SK-N-MC (cell line): ENCODE measurements around the gene RIPK3.

Experiments used
- DNase-seq: peaks from one replicate; pipeline ENCODE4 v3.0.0-alpha.2; 2011; ENCODE audit warnings: low read depth, low spot score
- H3K27ac ChIP-seq: fragments of 200-600 bp; sonication (generic); 2 replicates; pipeline ENCODE4 v1.5.1; 2016; ENCODE audit warnings: mixed run types
- H3K36me3 ChIP-seq: fragments of 200-600 bp; sonication (generic); 2 replicates; pipeline ENCODE4 v1.6.1; 2017; ENCODE audit warnings: antibody characterized with exemption, low read length, mixed read lengths; ENCODE audit not compliant: insufficient read depth
- H3K4me3 ChIP-seq: fragments of 200-600 bp; sonication (generic); 2 replicates; pipeline ENCODE4 v1.5.1; 2016
- H3K9ac ChIP-seq: fragments of 200-600 bp; sonication (generic); 2 replicates; pipeline ENCODE4 v1.8.0; 2017; ENCODE audit warnings: mixed run types, mixed read lengths; ENCODE audit not compliant: insufficient read length
- H3K9me3 ChIP-seq: fragments of 200-600 bp; sonication (generic); 2 replicates; pipeline ENCODE4 v1.6.1; 2017; ENCODE audit warnings: low read depth, mild to moderate bottlenecking, antibody characterized with exemption, low read length, moderate library complexity, mixed read lengths
- EZH2 ChIP-seq: fragments of 200-600 bp; sonication (generic); IDR thresholded peaks from one replicate; pipeline ENCODE4 v1.6.1; 2017; ENCODE audit warnings: antibody characterized with exemption
- FOXP2 ChIP-seq: optimal IDR thresholded peaks from 2 replicates; pipeline ENCODE3; 2011; ENCODE audit warnings: mild to moderate bottlenecking, moderate library complexity; ENCODE audit not compliant: insufficient read depth; ENCODE audit errors: extremely low read length, control extremely low read depth
- POLR2AphosphoS5 ChIP-seq: IDR thresholded peaks from 2 replicates; pipeline ENCODE4 v1.6.1; 2012; ENCODE audit warnings: mild to moderate bottlenecking, low read depth, low read length, borderline replicate concordance

The RIPK3 gene

GRCh38 chr14:24366413-24366720, 26.6 kb upstream of the RIPK3 start:
- Histone ChIP-seq H3K4me3 (peak overlapping the region; percentile 96), H3K9ac (peak overlapping the region; percentile 79), H3K9me3 (no peaks in the 10 kb centered on the region), H3K36me3 (no peaks in the 10 kb centered on the region; the same call in 1 of the 2 replicates), H3K27ac (peak overlapping the region; percentile 97)
- TF ChIP-seq EZH2 = no peak
- peak; percentile 58; the same call in 1 of the 2 replicates for TF ChIP-seq POLR2AphosphoS5
- no peak for TF ChIP-seq FOXP2
- DNase-seq = no peak

DNA sequence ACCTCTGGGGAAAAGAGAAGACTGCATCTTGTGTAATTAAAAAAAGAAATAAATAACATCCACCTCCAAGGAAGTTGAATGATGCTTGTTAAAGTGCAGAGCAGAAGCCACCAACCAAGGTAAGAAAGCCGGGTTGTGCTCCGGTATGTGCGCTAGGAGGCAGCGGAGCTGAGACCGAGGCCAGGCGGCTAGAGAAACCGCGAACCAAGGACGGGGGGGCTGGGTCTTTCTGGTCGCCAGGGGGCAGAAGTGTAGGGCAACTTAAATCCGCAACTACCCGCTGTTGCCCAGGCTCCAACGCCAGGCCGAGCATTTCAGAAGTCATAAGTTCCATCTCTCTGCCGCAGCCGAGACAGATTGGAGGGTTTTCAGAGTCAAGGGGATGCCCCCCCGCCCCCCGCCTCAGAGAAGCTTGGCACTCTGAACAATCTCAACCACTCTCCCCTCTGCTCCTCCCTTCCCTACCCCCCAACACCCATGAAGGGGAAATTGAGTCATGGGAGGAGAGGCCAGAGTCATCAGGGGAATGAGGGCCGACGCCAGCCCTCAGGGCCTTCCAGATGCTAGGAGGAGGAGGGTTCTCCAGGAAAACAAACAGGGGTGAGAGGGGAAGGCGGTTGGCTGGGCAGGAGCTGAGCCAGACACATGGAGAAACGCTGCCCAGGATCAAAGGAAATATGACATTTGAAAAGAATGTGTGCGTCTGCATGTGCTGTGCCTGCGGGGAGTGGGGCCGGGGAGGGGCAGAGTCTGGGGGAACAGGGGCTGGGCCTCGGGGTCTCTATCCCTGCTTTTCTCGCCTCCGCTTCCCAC, 26.0 kb upstream of the RIPK3 start:
- Histone ChIP-seq H3K36me3 (no peaks in the 10 kb centered on the region; the same call in 1 of the 2 replicates), H3K27ac (peak overlapping the region; percentile 97), H3K9ac (peak overlapping the region; percentile 79), H3K4me3 (peak overlapping the region; percentile 96), H3K9me3 (no peaks in the 10 kb centered on the region)
- no peak for DNase-seq
- TF ChIP-seq FOXP2 = no peak
- TF ChIP-seq POLR2AphosphoS5 = no peak
- no peak for TF ChIP-seq EZH2

- no peak overlapping the region for H3K9ac ChIP-seq
- TF ChIP-seq POLR2AphosphoS5 = no peak
- no peak for TF ChIP-seq EZH2
- no peak for TF ChIP-seq FOXP2
- H3K4me3 ChIP-seq = no peak overlapping the region
- H3K9me3 ChIP-seq = no peaks in the 10 kb centered on the region
- H3K36me3 ChIP-seq = no peaks in the 10 kb centered on the region
- H3K27ac ChIP-seq = peak overlapping the region; percentile 63; the same call in 1 of the 2 replicates
- DNase-seq = no peak
These were observed 25.1 kb upstream of the RIPK3 start for GRCh38 chr14:24364841-24365240.

- H3K27ac ChIP-seq = no peak overlapping the region
- DNase-seq = no peak
- no peak overlapping the region for H3K4me3 ChIP-seq
- no peaks in the 10 kb centered on the region for H3K36me3 ChIP-seq
- no peak overlapping the region for H3K9ac ChIP-seq
- no peak for TF ChIP-seq POLR2AphosphoS5
- TF ChIP-seq EZH2 = no peak
- no peak for TF ChIP-seq FOXP2
- no peaks in the 10 kb centered on the region for H3K9me3 ChIP-seq
These were observed 23.6 kb upstream of the RIPK3 start for GRCh38 chr14:24363401-24363800.

- TF ChIP-seq POLR2AphosphoS5 = no peak
- TF ChIP-seq EZH2 = no peak
- TF ChIP-seq FOXP2 = no peak
- no peak overlapping the region for H3K9ac ChIP-seq
- H3K36me3 ChIP-seq = no peaks in the 10 kb centered on the region
- no peaks in the 10 kb centered on the region for H3K9me3 ChIP-seq
- H3K27ac ChIP-seq = no peak overlapping the region; the same call in 1 of the 2 replicates
- no peak overlapping the region for H3K4me3 ChIP-seq
- no peak for DNase-seq
These were observed 22.6 kb upstream of the RIPK3 start for GRCh38 chr14:24362241-24362960.

GRCh38 chr14:24361326-24361725, 21.5 kb upstream of the RIPK3 start:
- no peak overlapping the region for H3K4me3 ChIP-seq
- TF ChIP-seq FOXP2 (no peak), EZH2 (no peak), POLR2AphosphoS5 (no peak)
- DNase-seq = no peak
- no peaks in the 10 kb centered on the region for H3K36me3 ChIP-seq
- H3K27ac ChIP-seq = no peak overlapping the region
- no peak overlapping the region for H3K9ac ChIP-seq
- H3K9me3 ChIP-seq = no peaks in the 10 kb centered on the region

- no peak for TF ChIP-seq EZH2
- TF ChIP-seq POLR2AphosphoS5 = no peak
- TF ChIP-seq FOXP2 = no peak
- H3K36me3 ChIP-seq = no peaks in the 10 kb centered on the region
- H3K9ac ChIP-seq = no peak overlapping the region
- no peaks in the 10 kb centered on the region for H3K9me3 ChIP-seq
- no peak overlapping the region for H3K27ac ChIP-seq
- H3K4me3 ChIP-seq = no peak overlapping the region
- no peak for DNase-seq
These were observed 20.5 kb upstream of the RIPK3 start for GRCh38 chr14:24360281-24360680.

- H3K27ac ChIP-seq = no peak overlapping the region
- no peaks in the 10 kb centered on the region for H3K36me3 ChIP-seq
- TF ChIP-seq POLR2AphosphoS5 (no peak), EZH2 (no peak), FOXP2 (no peak)
- no peak overlapping the region for H3K9ac ChIP-seq
- no peak for DNase-seq
- no peak overlapping the region for H3K4me3 ChIP-seq
- H3K9me3 ChIP-seq = no peaks in the 10 kb centered on the region
These were observed 16.4 kb upstream of the RIPK3 start for GRCh38 chr14:24356208-24356607.
